Smooth muscle cell (in vitro differentiated cells): ENCODE data around the gene MCC. TPM values are rescaled to one million over a fixed set of nuclear protein-coding genes. Genes with fewer than 3 reads are reported as not detected.

Experiments
- DNase-seq: peaks from one replicate; lab custom pipeline; 2025; ENCODE audit not compliant: unreplicated experiment; lab: John Stamatoyannopoulos, UW
- H2AFZ ChIP-seq: fragments of 200-600 bp; sonication (generic); 2 replicates; pipeline ENCODE4 v1.6.0; 2016; ENCODE audit warnings: antibody characterized with exemption, low read depth, mild to moderate bottlenecking
- H3F3A ChIP-seq: fragments of 200-600 bp; sonication (generic); 2 replicates; pipeline ENCODE4 v1.6.0; 2017; ENCODE audit warnings: antibody characterized with exemption, low read depth
- H3K27ac ChIP-seq: fragments of 200-600 bp; sonication (generic); 2 replicates; pipeline ENCODE4 v1.5.1; 2016; ENCODE audit warnings: low read depth, mild to moderate bottlenecking
- H3K27me3 ChIP-seq: fragments of 200-600 bp; sonication (generic); 2 replicates; pipeline ENCODE4 v1.6.1; 2016; ENCODE audit warnings: low read depth, mild to moderate bottlenecking
- H3K36me3 ChIP-seq: fragments of 200-600 bp; sonication (generic); 2 replicates; pipeline ENCODE4 v1.5.1; 2016; ENCODE audit warnings: low read depth
- H3K4me1 ChIP-seq: fragments of 200-600 bp; sonication (generic); 2 replicates; pipeline ENCODE4 v1.5.1; 2016; ENCODE audit warnings: low read depth
- H3K4me2 ChIP-seq: fragments of 200-600 bp; sonication (generic); 2 replicates; pipeline ENCODE4 v1.6.0; 2016; ENCODE audit warnings: mild to moderate bottlenecking
- H3K4me3 ChIP-seq: fragments of 200-600 bp; sonication (generic); 2 replicates; pipeline ENCODE4 v1.5.1; 2016; ENCODE audit warnings: mild to moderate bottlenecking
- H3K79me2 ChIP-seq: fragments of 200-600 bp; sonication (generic); 2 replicates; pipeline ENCODE4 v1.6.0; 2016; ENCODE audit warnings: low read depth, mild to moderate bottlenecking
- H3K9ac ChIP-seq: fragments of 200-600 bp; sonication (generic); 2 replicates; pipeline ENCODE4 v1.6.0; 2016; ENCODE audit warnings: low read depth
- H3K9me3 ChIP-seq: fragments of 200-600 bp; sonication (generic); replicated peaks from 2 replicates; pipeline ENCODE4 v1.5.1; 2016; ENCODE audit warnings: low read depth
- H4K20me1 ChIP-seq: fragments of 200-600 bp; sonication (generic); 2 replicates; pipeline ENCODE4 v1.6.0; 2016; ENCODE audit warnings: low read depth
- CTCF ChIP-seq: fragments of 200-600 bp; sonication (generic); IDR thresholded peaks from 2 replicates; pipeline ENCODE4 v1.5.1; 2017; ENCODE audit warnings: borderline replicate concordance, mild to moderate bottlenecking, antibody characterized with exemption; ENCODE audit not compliant: insufficient read depth, poor library complexity, severe bottlenecking
- WGBS: methylation state at CpG from one replicate; pipeline ENCODE4 v1.1.7; 2016; ENCODE audit warnings: low lambda C conversion rate; 5-methylcytosine and 5-hydroxymethylcytosine counted together
- polyA plus RNA-seq: library from polyadenylated mRNA; unstranded; fragments of >200 nt; fragmentation: Nextera tagmentation; extraction: Ambion mirVana; gene quantifications from 2 replicates; pipeline ENCODE4 v1.2.1, GENCODE V29; 2016
- total RNA-seq: library from RNA; depleted of rRNA; stranded (reverse); fragments of >200 nt; gene quantifications from 2 replicates; pipeline ENCODE4 v1.2.3, GENCODE V29; 2014

The MCC gene
- total and polyA plus RNA-seq, 2 experiments from 2014 or later, result 5.8 to 19.2 TPM

- H3K4me3 ChIP-seq, result no peak overlapping the region
- no peaks in the 10 kb centered on the region for H3K9me3 ChIP-seq
- H3K27ac ChIP-seq, result no peak overlapping the region
- 29% methylated on average over 3 of the region's 3 CpGs for WGBS
- no peaks in the 10 kb centered on the region for H3K79me2 ChIP-seq
- H3K4me1 ChIP-seq, result no peaks in the 10 kb centered on the region
- no peak overlapping the region for H3K4me2 ChIP-seq
- no peaks in the 10 kb centered on the region for H4K20me1 ChIP-seq
- no peak overlapping the region for H3K9ac ChIP-seq
- no peaks in the 10 kb centered on the region for H3K36me3 ChIP-seq
- H3K27me3 ChIP-seq, result no peaks in the 10 kb centered on the region
- TF ChIP-seq CTCF, result no peak
- no peaks in the 10 kb centered on the region for H3F3A ChIP-seq
- DNase-seq, result no peak
- H2AFZ ChIP-seq, result no peak overlapping the region
These were observed 403.7 kb downstream of the MCC start for GRCh38 chr5:113084402-113085083.

- H3K27ac ChIP-seq, result no peak overlapping the region
- no peaks in the 10 kb centered on the region for H3K27me3 ChIP-seq
- no peak for TF ChIP-seq CTCF
- DNase-seq, result no peak
- no peak overlapping the region for H3K4me3 ChIP-seq
- H3K4me1 ChIP-seq, result no peaks in the 10 kb centered on the region
- no peaks in the 10 kb centered on the region for H3K9me3 ChIP-seq
- H3K36me3 ChIP-seq, result no peaks in the 10 kb centered on the region
- H3F3A ChIP-seq, result no peaks in the 10 kb centered on the region
- H2AFZ ChIP-seq, result no peak overlapping the region
- H3K4me2 ChIP-seq, result no peak overlapping the region
- no peaks in the 10 kb centered on the region for H3K79me2 ChIP-seq
- H3K9ac ChIP-seq, result no peak overlapping the region
- H4K20me1 ChIP-seq, result no peaks in the 10 kb centered on the region
These were observed 404.8 kb downstream of the MCC start for GRCh38 chr5:113083481-113083880.

GRCh38 chr5:113082547-113082905 is 405.7 kb downstream of the MCC start:
- TF ChIP-seq CTCF, result no peak
- Histone ChIP-seq H2AFZ (no peak overlapping the region), H3K4me1 (no peaks in the 10 kb centered on the region), H3K79me2 (no peaks in the 10 kb centered on the region), H3K36me3 (no peaks in the 10 kb centered on the region), H3K27ac (no peak overlapping the region), H3K27me3 (no peaks in the 10 kb centered on the region), H3K9ac (no peak overlapping the region), H3K4me2 (no peak overlapping the region), H3K9me3 (no peaks in the 10 kb centered on the region), H3K4me3 (no peak overlapping the region), H4K20me1 (no peaks in the 10 kb centered on the region), H3F3A (no peaks in the 10 kb centered on the region)
- 91% methylated on average over 7 of the region's 7 CpGs for WGBS
- no peak for DNase-seq

- Histone ChIP-seq H3K27ac (no peak overlapping the region), H3K27me3 (no peaks in the 10 kb centered on the region), H2AFZ (no peak overlapping the region), H3K4me3 (no peak overlapping the region), H3K79me2 (no peaks in the 10 kb centered on the region), H4K20me1 (no peaks in the 10 kb centered on the region), H3K4me2 (no peak overlapping the region), H3K9me3 (no peaks in the 10 kb centered on the region), H3K4me1 (no peaks in the 10 kb centered on the region), H3K36me3 (no peaks in the 10 kb centered on the region), H3K9ac (no peak overlapping the region), H3F3A (no peaks in the 10 kb centered on the region)
- DNase-seq, result no peak
- 86% methylated on average over 5 of the region's 5 CpGs for WGBS
- no peak for TF ChIP-seq CTCF
These were observed 406.2 kb downstream of the MCC start for GRCh38 chr5:113081881-113082546.
